Measurements from ENCODE around the gene RAB3A.

Gene RAB3A

GRCh38 chr19:18156268-18156667 lies 47.6 kb downstream of the RAB3A start:
- no peaks in the 10 kb centered on the region for H3K9me2 ChIP-seq (replicated peaks; ENCODE audit: insufficient read depth, low read length)
- no peaks in the 10 kb centered on the region for H3K27me3 ChIP-seq (ENCODE audit: low read length)
- 0 out of 2 replicates have a peak, but pooled peaks cover 16% of the 10 kb centered on the region for H3F3A ChIP-seq (ENCODE audit: insufficient read depth)
- no peak for TF ChIP-seq EZH2phosphoT487 (conservative IDR thresholded peaks at IDR 0.05; ENCODE audit: low read length)
- TF ChIP-seq, protein P1, sequence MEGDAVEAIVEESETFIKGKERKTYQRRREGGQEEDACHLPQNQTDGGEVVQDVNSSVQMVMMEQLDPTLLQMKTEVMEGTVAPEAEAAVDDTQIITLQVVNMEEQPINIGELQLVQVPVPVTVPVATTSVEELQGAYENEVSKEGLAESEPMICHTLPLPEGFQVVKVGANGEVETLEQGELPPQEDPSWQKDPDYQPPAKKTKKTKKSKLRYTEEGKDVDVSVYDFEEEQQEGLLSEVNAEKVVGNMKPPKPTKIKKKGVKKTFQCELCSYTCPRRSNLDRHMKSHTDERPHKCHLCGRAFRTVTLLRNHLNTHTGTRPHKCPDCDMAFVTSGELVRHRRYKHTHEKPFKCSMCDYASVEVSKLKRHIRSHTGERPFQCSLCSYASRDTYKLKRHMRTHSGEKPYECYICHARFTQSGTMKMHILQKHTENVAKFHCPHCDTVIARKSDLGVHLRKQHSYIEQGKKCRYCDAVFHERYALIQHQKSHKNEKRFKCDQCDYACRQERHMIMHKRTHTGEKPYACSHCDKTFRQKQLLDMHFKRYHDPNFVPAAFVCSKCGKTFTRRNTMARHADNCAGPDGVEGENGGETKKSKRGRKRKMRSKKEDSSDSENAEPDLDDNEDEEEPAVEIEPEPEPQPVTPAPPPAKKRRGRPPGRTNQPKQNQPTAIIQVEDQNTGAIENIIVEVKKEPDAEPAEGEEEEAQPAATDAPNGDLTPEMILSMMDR (IDR thresholded peaks at IDR 0.05; ENCODE audit: insufficient read depth, low read length, poor library complexity, severe bottlenecking): no peak
- H3K4me2 ChIP-seq (ENCODE audit: low read depth, low read length, poor library complexity, severe bottlenecking): no peak overlapping the region
- peaks cover 21% of the 10 kb centered on the region for H3K79me2 ChIP-seq (ENCODE audit: insufficient read depth, low read length)
- no peaks in the 10 kb centered on the region for H3K9me3 ChIP-seq (ENCODE audit: insufficient read depth, low read length)
- no peak overlapping the region for H3K4me3 ChIP-seq (ENCODE audit: insufficient read depth, low read length, poor library complexity, severe bottlenecking)
- no peaks in the 10 kb centered on the region for H4K20me1 ChIP-seq (ENCODE audit: low read depth, low read length)
- H3K36me3 ChIP-seq (ENCODE audit: low read length): no peaks in the 10 kb centered on the region
- H3K27ac ChIP-seq (ENCODE audit: low read depth, low read length): no peak overlapping the region
- no peak overlapping the region for H2AFZ ChIP-seq (ENCODE audit: low read depth, low read length, severe bottlenecking)
- no peak overlapping the region for H3K9ac ChIP-seq (ENCODE audit: low read length)

DNA sequence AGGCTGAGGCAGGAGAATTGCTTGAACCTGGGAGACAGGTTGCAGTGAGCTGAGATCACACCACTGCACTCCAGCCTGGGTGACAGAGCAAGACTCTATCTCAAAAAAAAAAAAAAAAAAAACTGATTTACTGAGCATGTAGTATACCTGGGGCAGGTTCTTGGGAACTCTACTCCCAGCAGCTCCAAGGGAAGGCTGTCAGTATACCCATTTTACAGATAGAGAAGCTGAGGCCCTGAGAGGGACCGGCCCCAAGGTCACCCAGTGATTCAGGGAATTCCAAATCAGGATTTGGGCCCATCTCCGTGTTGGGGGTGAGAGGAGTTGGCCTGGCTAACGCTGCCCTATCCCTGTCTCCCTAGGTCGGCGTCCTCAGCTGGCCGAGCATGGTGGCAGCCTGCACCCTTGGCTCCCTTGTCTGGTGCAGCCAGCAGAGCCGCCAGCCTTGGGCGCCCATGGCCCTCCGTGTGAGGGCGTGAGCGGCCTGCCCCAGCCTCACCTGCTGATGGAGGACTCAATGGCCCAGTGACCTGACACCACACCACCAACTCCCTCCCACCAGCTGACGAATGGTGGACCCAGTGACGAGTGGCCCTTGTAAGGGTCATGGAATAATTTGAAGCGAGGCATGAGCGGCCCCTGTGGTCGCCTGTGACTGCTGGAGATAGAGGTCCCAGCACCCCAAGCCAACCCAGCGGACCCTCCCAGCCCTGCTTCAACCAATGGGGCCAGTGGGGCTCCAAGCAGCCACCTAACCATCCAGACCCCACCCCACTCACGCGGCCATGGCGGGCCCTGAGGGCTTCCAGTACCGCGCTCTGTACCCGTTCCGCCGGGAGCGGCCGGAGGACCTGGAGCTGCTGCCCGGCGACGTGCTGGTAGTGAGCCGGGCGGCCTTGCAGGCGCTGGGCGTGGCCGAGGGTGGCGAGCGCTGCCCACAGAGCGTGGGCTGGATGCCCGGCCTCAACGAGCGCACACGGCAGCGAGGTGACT lies 48.5 kb downstream of the RAB3A start:
- H3K27me3 ChIP-seq (ENCODE audit: low read length): no peaks in the 10 kb centered on the region
- H3F3A ChIP-seq (ENCODE audit: insufficient read depth): 0 out of 2 replicates have a peak, but pooled peaks cover 16% of the 10 kb centered on the region
- no peak overlapping the region for H3K9ac ChIP-seq (ENCODE audit: low read length)
- no peaks in the 10 kb centered on the region for H3K9me3 ChIP-seq (ENCODE audit: insufficient read depth, low read length)
- H3K27ac ChIP-seq (ENCODE audit: low read depth, low read length): no peak overlapping the region
- no peaks in the 10 kb centered on the region for H4K20me1 ChIP-seq (ENCODE audit: low read depth, low read length)
- no peaks in the 10 kb centered on the region for H3K9me2 ChIP-seq (replicated peaks; ENCODE audit: insufficient read depth, low read length)
- H3K79me2 ChIP-seq (ENCODE audit: insufficient read depth, low read length): peaks cover 21% of the 10 kb centered on the region
- H2AFZ ChIP-seq (ENCODE audit: low read depth, low read length, severe bottlenecking): no peak overlapping the region
- no peaks in the 10 kb centered on the region for H3K36me3 ChIP-seq (ENCODE audit: low read length)
- H3K4me2 ChIP-seq (ENCODE audit: low read depth, low read length, poor library complexity, severe bottlenecking): no peak overlapping the region
- no peak overlapping the region for H3K4me3 ChIP-seq (ENCODE audit: insufficient read depth, low read length, poor library complexity, severe bottlenecking)
- TF ChIP-seq, protein P1 (IDR thresholded peaks at IDR 0.05; ENCODE audit: insufficient read depth, low read length, poor library complexity, severe bottlenecking): no peak
- no peak for TF ChIP-seq EZH2phosphoT487 (conservative IDR thresholded peaks at IDR 0.05; ENCODE audit: low read length)

GRCh38 chr19:18153556-18154134 lies 50.2 kb downstream of the RAB3A start:
- no peaks in the 10 kb centered on the region for H3K36me3 ChIP-seq (ENCODE audit: low read length)
- TF ChIP-seq, protein P1 (IDR thresholded peaks at IDR 0.05; ENCODE audit: insufficient read depth, low read length, poor library complexity, severe bottlenecking): no peak
- TF ChIP-seq EZH2phosphoT487 (conservative IDR thresholded peaks at IDR 0.05; ENCODE audit: low read length): no peak
- H3F3A ChIP-seq (ENCODE audit: insufficient read depth): 0 out of 2 replicates have a peak, but pooled peaks cover 12% of the 10 kb centered on the region
- no peaks in the 10 kb centered on the region for H3K9me2 ChIP-seq (replicated peaks; ENCODE audit: insufficient read depth, low read length)
- peak overlapping the region; percentile 92 for H3K9ac ChIP-seq (ENCODE audit: low read length)
- no peaks in the 10 kb centered on the region for H3K9me3 ChIP-seq (ENCODE audit: insufficient read depth, low read length)
- peak overlapping the region; percentile 3 for H2AFZ ChIP-seq (ENCODE audit: low read depth, low read length, severe bottlenecking)
- peak overlapping the region; percentile 75 for H3K4me2 ChIP-seq (ENCODE audit: low read depth, low read length, poor library complexity, severe bottlenecking)
- H3K79me2 ChIP-seq (ENCODE audit: insufficient read depth, low read length): peaks cover 21% of the 10 kb centered on the region
- H3K4me3 ChIP-seq (ENCODE audit: insufficient read depth, low read length, poor library complexity, severe bottlenecking): peak overlapping the region; percentile 86
- H3K27ac ChIP-seq (ENCODE audit: low read depth, low read length): peak overlapping the region; percentile 58
- no peaks in the 10 kb centered on the region for H3K27me3 ChIP-seq (ENCODE audit: low read length)
- H4K20me1 ChIP-seq (ENCODE audit: low read depth, low read length): no peaks in the 10 kb centered on the region
